SK-N-SH (cell line): ENCODE results near the gene ADAMTS10. TPM values are rescaled to one million over a fixed set of nuclear protein-coding genes. Genes with fewer than 3 reads are reported as not detected.
A peak's percentile ranks its signal among the peaks of the same experiment; 100 is the strongest.

ENCODE experiments used
- CTCF ChIA-PET: fragments of 300-600, 350-600 bp; formaldehyde crosslinking; extraction: SDS; loops from one replicate; lab custom pipeline; 2021; lab: Yijun Ruan, JAX
- POLR2A ChIA-PET: fragments of 350-600 bp; sonication (Branson Sonifier 250); formaldehyde crosslinking; extraction: SDS; loops from one replicate; lab custom pipeline; 2020; ENCODE audit warnings: antibody characterized with exemption, inconsistent platforms; lab: Yijun Ruan, JAX
- DNase-seq: peaks from one replicate; pipeline ENCODE4 v3.0.0; 2012
- H2AFZ ChIP-seq: fragments of 200-600 bp; sonication (generic); 2 replicates; pipeline ENCODE4 v1.8.1; 2016; ENCODE audit warnings: antibody characterized with exemption, mild to moderate bottlenecking, low read depth
- H3F3A ChIP-seq: fragments of 200-600 bp; sonication (generic); replicated peaks from 2 replicates; pipeline ENCODE3; 2016; ENCODE audit warnings: antibody characterized with exemption, mild to moderate bottlenecking; ENCODE audit not compliant: insufficient read depth
- H3K27ac ChIP-seq, 2 experiments: fragments of 200-500 bp in 1 of 2; fragments of 200-600 bp in 1 of 2; sonication (Bioruptor generic) in 1 of 2; sonication (generic), shearing (Covaris generic) in 1 of 2; 2 replicates each; pipeline versions ENCODE4 v1.5.1 to v1.6.1; 2014 to 2016; ENCODE audit warnings: low read depth in 2 of 2, inconsistent platforms in 1 of 2, low read length in 1 of 2, mild to moderate bottlenecking in 1 of 2, mixed read lengths in 1 of 2
- H3K27me3 ChIP-seq: fragments of 200-600 bp; sonication (generic), shearing (Covaris generic); 2 replicates; pipeline ENCODE4 v1.6.1; 2016; ENCODE audit warnings: mixed run types; ENCODE audit not compliant: insufficient read depth
- H3K36me3 ChIP-seq, 2 experiments: fragments of 200-500 bp in 1 of 2; fragments of 200-600 bp in 1 of 2; sonication (Bioruptor generic) in 1 of 2; sonication (generic) in 1 of 2; replicated peaks in 1 of 2; 2 replicates each; pipeline versions ENCODE3 to v1.5.1; 2014 to 2016; ENCODE audit warnings: low read length in 1 of 2, mild to moderate bottlenecking in 1 of 2; ENCODE audit not compliant: insufficient read depth in 2 of 2, control insufficient read depth in 1 of 2
- H3K4me1 ChIP-seq, 2 experiments: fragments of 200-500 bp in 1 of 2; fragments of 200-600 bp in 1 of 2; sonication (Bioruptor generic) in 1 of 2; sonication (generic), shearing (Covaris generic) in 1 of 2; 2 replicates each; pipeline versions ENCODE4 v1.5.1 to v1.6.1; 2014 to 2016; ENCODE audit warnings: low read depth in 1 of 2, low read length in 1 of 2, mixed run types in 1 of 2; ENCODE audit not compliant: insufficient read depth in 2 of 2, control insufficient read depth in 1 of 2
- H3K4me2 ChIP-seq: fragments of 200-600 bp; sonication (generic), shearing (Covaris generic); 2 replicates; pipeline ENCODE4 v1.6.1; 2017; ENCODE audit warnings: mixed run types
- H3K4me3 ChIP-seq, 2 experiments: fragments of 200-500 bp in 1 of 2; fragments of 200-600 bp in 1 of 2; sonication (Bioruptor generic) in 1 of 2; sonication (generic), shearing (Covaris generic) in 1 of 2; 2 replicates each; pipeline versions ENCODE4 v1.5.1 to v1.8.1; 2014 to 2016; ENCODE audit warnings: low read depth in 2 of 2, inconsistent platforms in 1 of 2, low read length in 1 of 2, mild to moderate bottlenecking in 1 of 2, mixed read lengths in 1 of 2, moderate library complexity in 1 of 2
- H3K79me2 ChIP-seq: fragments of 200-600 bp; sonication (generic); 2 replicates; pipeline ENCODE4 v1.8.1; 2017; ENCODE audit warnings: mild to moderate bottlenecking; ENCODE audit not compliant: insufficient read depth
- H3K9ac ChIP-seq: fragments of 200-600 bp; sonication (generic); 2 replicates; pipeline ENCODE4 v1.6.1; 2017; ENCODE audit warnings: mixed run types
- H3K9me2 ChIP-seq: fragments of 200-600 bp; sonication (generic); 2 replicates; pipeline ENCODE4 v1.6.1; 2017; ENCODE audit warnings: mixed run types
- H3K9me3 ChIP-seq: fragments of 200-600 bp; sonication (generic); 2 replicates; pipeline ENCODE4 v1.6.1; 2017; ENCODE audit warnings: mixed run types, mild to moderate bottlenecking, moderate library complexity
- H4K20me1 ChIP-seq: fragments of 200-600 bp; sonication (generic); 2 replicates; pipeline ENCODE4 v1.6.1; 2017; ENCODE audit warnings: mild to moderate bottlenecking, mixed run types; ENCODE audit not compliant: insufficient read depth
- CTCF ChIP-seq: fragments of 200-600 bp; sonication (generic); IDR thresholded peaks from 2 replicates; pipeline ENCODE4 v1.6.1; 2017; ENCODE audit warnings: antibody characterized with exemption, mild to moderate bottlenecking, moderate library complexity
- FOSL2 ChIP-seq: IDR thresholded peaks from 2 replicates; pipeline ENCODE4 v1.4.0; 2012; ENCODE audit warnings: low read depth, mild to moderate bottlenecking, moderate library complexity, borderline replicate concordance
- FOXM1 ChIP-seq: IDR thresholded peaks from 2 replicates; pipeline ENCODE4 v1.4.0; 2012; ENCODE audit warnings: low read depth, mild to moderate bottlenecking
- JUND ChIP-seq: IDR thresholded peaks from 2 replicates; pipeline ENCODE4 v1.4.0; 2012
- MAX ChIP-seq: IDR thresholded peaks from 2 replicates; pipeline ENCODE4 v1.4.0; 2012; ENCODE audit warnings: low read depth
- MEF2A ChIP-seq: IDR thresholded peaks from 2 replicates; pipeline ENCODE4 v1.4.0; 2012; ENCODE audit warnings: low read depth, borderline replicate concordance
- RAD21 ChIP-seq: IDR thresholded peaks from 2 replicates; pipeline ENCODE4 v1.6.1; 2012; ENCODE audit warnings: mild to moderate bottlenecking, low read length
- RCOR1 ChIP-seq: fragments of 150-350 bp; IDR thresholded peaks from 2 replicates; pipeline ENCODE4 v1.6.1; 2017; ENCODE audit warnings: antibody characterized with exemption, low read length
- REST ChIP-seq: IDR thresholded peaks from 2 replicates; pipeline ENCODE4 v1.6.1; 2012; ENCODE audit warnings: mild to moderate bottlenecking, low read depth, low read length, moderate library complexity
- TCF12 ChIP-seq: IDR thresholded peaks from 2 replicates; pipeline ENCODE4 v1.4.0; 2012
- WGBS: methylation state at CpG from one replicate; pipeline ENCODE4 v1.1.6; 2017; ENCODE audit warnings: low lambda C conversion rate; 5-methylcytosine and 5-hydroxymethylcytosine counted together
- polyA plus RNA-seq, 3 experiments: library from polyadenylated mRNA; depleted of rRNA; stranded (reverse); fragments of >200 nt; gene quantifications; 2 replicates each; pipeline ENCODE4 v1.2.3, GENCODE V29; 2012

ADAMTS10 gene
- polyA plus RNA-seq, 1 of the 3 experiments (the other 2 are of a cell fraction), result 3.6 TPM

GRCh38 chr19:8589177-8589714, 21.3 kb downstream of the ADAMTS10 start:
- TF ChIP-seq FOSL2, result no peak
- no peak for TF ChIP-seq REST
- TF ChIP-seq MAX, result no peak
- TF ChIP-seq FOXM1, result no peak
- TF ChIP-seq RAD21, result no peak
- no peak for TF ChIP-seq MEF2A
- TF ChIP-seq RCOR1, result no peak
- no peak for TF ChIP-seq JUND
- Histone ChIP-seq H3K27me3 (no peaks in the 10 kb centered on the region), H4K20me1 (no peaks in the 10 kb centered on the region), H3K79me2 (no peaks in the 10 kb centered on the region), H3K9me2 (no peaks in the 10 kb centered on the region), H3K9me3 (no peaks in the 10 kb centered on the region), H3K4me3 (no peak overlapping the region), H2AFZ (no peak overlapping the region), H3K4me2 (no peak overlapping the region), H3K27ac (no peak overlapping the region), H3K9ac (no peak overlapping the region), H3K36me3 (no peaks in the 10 kb centered on the region), H3F3A (no peaks in the 10 kb centered on the region), H3K4me1 (peaks cover 0 to 9% of the 10 kb centered on the region in 2 experiments; a peak in 1 of 4 replicates)
- ChIA-PET POLR2A (no interaction called here), CTCF (interaction anchor here (11.2 kb wide), 1 partner anchor 9 kb away, joined by 152 read pairs; the partner anchor contains the start of gene MYO1F)
- WGBS, result 74% methylated on average over 15 of the region's 32 CpGs
- DNase-seq, result no peak

- no peak overlapping the region for H3K27ac ChIP-seq
- no peak overlapping the region for H3K4me3 ChIP-seq
- no peaks in the 10 kb centered on the region for H3K9me3 ChIP-seq
- no peaks in the 10 kb centered on the region for H3K27me3 ChIP-seq
- no peaks in the 10 kb centered on the region for H3K79me2 ChIP-seq
- no peaks in the 10 kb centered on the region for H3K36me3 ChIP-seq
- no peaks in the 10 kb centered on the region for H3K9me2 ChIP-seq
- H4K20me1 ChIP-seq, result no peaks in the 10 kb centered on the region
- ChIA-PET POLR2A (no interaction called here), CTCF (interaction anchor here (0.7 to 11.2 kb wide), 4 partner anchors 6 to 1980 kb away, joined by 3 to 152 read pairs (median 4); partner anchors contain the start of gene MYO1F)
- 78% methylated on average over 27 of the region's 34 CpGs for WGBS
- no peak overlapping the region for H3K4me2 ChIP-seq
- H3K4me1 ChIP-seq, result no peaks in the 10 kb centered on the region
- no peak overlapping the region for H2AFZ ChIP-seq
- no peak for TF ChIP-seq TCF12
- TF ChIP-seq CTCF, result peak; percentile 53
- TF ChIP-seq, all 33 proteins: peak for 1
- H3F3A ChIP-seq, result no peaks in the 10 kb centered on the region
- DNase-seq, result peak; percentile 59
- no peak overlapping the region for H3K9ac ChIP-seq
Measured at GRCh38 chr19:8585894-8586750, 24.4 kb downstream of the ADAMTS10 start.
